Renal cortex interstitium (tissue), 11 donors: ENCODE results near the gene GTSE1. TPM values are rescaled to one million over a fixed set of nuclear protein-coding genes. Genes with fewer than 3 reads are reported as not detected.

Source experiments
- DNase-seq, 11 donors: peaks; one replicate each; pipeline ENCODE4 v3.0.0-alpha.2; 2013; ENCODE audit warnings: low read depth in 9 of 11, low spot score in 4 of 11; ENCODE audit errors: extremely low read depth in 1 of 11
- polyA plus RNA-seq, 3 donors: library from polyadenylated mRNA; unstranded; fragments of 120-200 nt; gene quantifications; one replicate each; pipeline ENCODE4 v1.2.1, GENCODE V29; 2013; ENCODE audit not compliant: insufficient read length in 3 of 3

Gene GTSE1
- polyA plus RNA-seq, 3 donors, result 17.2 to 19.3 (median 17.9) TPM

- DNase-seq, result no peak
These were observed 60.1 kb downstream of the GTSE1 start for GRCh38 chr22:46356496-46357480.

- DNase-seq, result peak in 1 of 11 donors; percentile 42
These were observed 61.2 kb downstream of the GTSE1 start for GRCh38 chr22:46357711-46358520.

GRCh38 chr22:46358766-46359165, 62.1 kb downstream of the GTSE1 start:
- DNase-seq, result no peak

- DNase-seq, result no peak
These were observed 62.7 kb downstream of the GTSE1 start for GRCh38 chr22:46359362-46359761.

- no peak for DNase-seq
These were observed 63.4 kb downstream of the GTSE1 start for GRCh38 chr22:46360097-46360496.

- DNase-seq, result no peak
These were observed 64.2 kb downstream of the GTSE1 start for GRCh38 chr22:46360891-46361290.

GRCh38 chr22:46361826-46362202, 65.1 kb downstream of the GTSE1 start:
- DNase-seq, result no peak

- DNase-seq, result no peak
These were observed 65.7 kb downstream of the GTSE1 start for GRCh38 chr22:46362203-46362933.

- no peak for DNase-seq
These were observed 66.4 kb downstream of the GTSE1 start for GRCh38 chr22:46362934-46363515.

- no peak for DNase-seq
These were observed 67.1 kb downstream of the GTSE1 start for GRCh38 chr22:46363611-46364321.

- no peak for DNase-seq
These were observed 67.9 kb downstream of the GTSE1 start for GRCh38 chr22:46364341-46365165.

GRCh38 chr22:46365166-46365624, 68.5 kb downstream of the GTSE1 start:
- no peak for DNase-seq

GRCh38 chr22:46366327-46366731, 69.7 kb downstream of the GTSE1 start:
- no peak for DNase-seq

- no peak for DNase-seq
These were observed 70.4 kb downstream of the GTSE1 start for GRCh38 chr22:46366801-46367706.

GRCh38 chr22:46367707-46368191, 71.1 kb downstream of the GTSE1 start:
- DNase-seq, result no peak

GRCh38 chr22:46368422-46368821, 71.8 kb downstream of the GTSE1 start:
- no peak for DNase-seq
